Heart left ventricle (tissue), 13 donors: ENCODE results near the gene FBXO15.

Source experiments
- POLR2A ChIP-seq, 2 donors: fragments of 450-650 bp; IDR thresholded peaks; one replicate each; pipeline ENCODE4 v1.6.1; 2017; ENCODE audit warnings: antibody characterized with exemption in 2 of 2, mild to moderate bottlenecking in 2 of 2, moderate library complexity in 2 of 2
- TF ChIP-seq, protein P1 (sequence below), 12 donors: fragments of 200-600 bp; sonication (generic) in 4 of 12; IDR thresholded peaks; one replicate each; pipeline versions ENCODE4 v1.5.0 to v1.8.0; 2018 to 2022; ENCODE audit warnings: antibody characterized with exemption in 12 of 12, mild to moderate bottlenecking in 5 of 12
- donor health status: ischemic (EF 13 %, LVEDD 7.1; RV severe dilation, severe dysfunction).
- donor health status: DM: no; HTN: yes; CAD: no.
- donor health status: DM: no; HTN: no; CAD: no.
- donor health status: ischemic (EF 25% LVEDD 6.9; RV normal size, moderate dysfunction).
- donor health status: ischemic (EF 25% LVEDD 5.7; RV mildly dilated, moderate dysfunction).
- donor health status: ischemic (EF 35%, LVEDD 5.7; RV mildly dilated, moderate dysfunction).
- donor health status: nonischemic (EF 11% LVEDD 7.7; RV severe dilation, severe dysfunction).
- donor health status: DM: yes; HTN: yes; CAD: no.
- donor health status: PGD.
- donor health status: ischemic (EF 29% LVEDD 5.4; RV normal size, mild dysfunction).
- donor health status: nonischemic (EF 23%, LVEDD 6.1; RV moderate dilation, normal function).

DNA sequence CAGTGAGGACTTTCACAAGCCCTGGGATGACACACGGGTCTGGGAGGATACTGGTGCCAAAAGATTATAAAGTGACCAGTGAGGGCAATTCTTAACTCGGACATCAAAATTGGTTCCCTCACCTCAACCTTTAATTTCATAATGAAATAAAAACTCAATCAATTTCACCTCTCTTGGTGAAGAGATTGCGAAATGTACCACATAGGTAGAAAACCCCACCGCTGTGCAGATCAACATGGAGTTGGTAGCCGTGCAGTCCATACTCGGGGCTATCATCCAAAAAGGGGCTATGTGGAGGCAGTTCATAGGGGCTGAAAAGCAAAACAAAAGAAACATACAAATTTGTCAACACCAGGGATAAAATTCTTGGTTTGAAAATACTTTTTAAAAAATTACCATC is 24.4 kb downstream of the FBXO15 start:
- no peak for TF ChIP-seq POLR2A (IDR thresholded peaks at IDR 0.05)
- TF ChIP-seq, protein P1, sequence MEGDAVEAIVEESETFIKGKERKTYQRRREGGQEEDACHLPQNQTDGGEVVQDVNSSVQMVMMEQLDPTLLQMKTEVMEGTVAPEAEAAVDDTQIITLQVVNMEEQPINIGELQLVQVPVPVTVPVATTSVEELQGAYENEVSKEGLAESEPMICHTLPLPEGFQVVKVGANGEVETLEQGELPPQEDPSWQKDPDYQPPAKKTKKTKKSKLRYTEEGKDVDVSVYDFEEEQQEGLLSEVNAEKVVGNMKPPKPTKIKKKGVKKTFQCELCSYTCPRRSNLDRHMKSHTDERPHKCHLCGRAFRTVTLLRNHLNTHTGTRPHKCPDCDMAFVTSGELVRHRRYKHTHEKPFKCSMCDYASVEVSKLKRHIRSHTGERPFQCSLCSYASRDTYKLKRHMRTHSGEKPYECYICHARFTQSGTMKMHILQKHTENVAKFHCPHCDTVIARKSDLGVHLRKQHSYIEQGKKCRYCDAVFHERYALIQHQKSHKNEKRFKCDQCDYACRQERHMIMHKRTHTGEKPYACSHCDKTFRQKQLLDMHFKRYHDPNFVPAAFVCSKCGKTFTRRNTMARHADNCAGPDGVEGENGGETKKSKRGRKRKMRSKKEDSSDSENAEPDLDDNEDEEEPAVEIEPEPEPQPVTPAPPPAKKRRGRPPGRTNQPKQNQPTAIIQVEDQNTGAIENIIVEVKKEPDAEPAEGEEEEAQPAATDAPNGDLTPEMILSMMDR (IDR thresholded peaks at IDR 0.05) = no peak
